IPS-NIHi11 (cell line): ENCODE results near the gene DNAI2.
A peak's percentile ranks its signal among the peaks of the same experiment; 100 is the strongest.

Source experiments
- DNase-seq: peaks from one replicate; pipeline ENCODE4 v3.0.0; 2012; ENCODE audit warnings: mixed read lengths, low spot score

Gene DNAI2, protein sequence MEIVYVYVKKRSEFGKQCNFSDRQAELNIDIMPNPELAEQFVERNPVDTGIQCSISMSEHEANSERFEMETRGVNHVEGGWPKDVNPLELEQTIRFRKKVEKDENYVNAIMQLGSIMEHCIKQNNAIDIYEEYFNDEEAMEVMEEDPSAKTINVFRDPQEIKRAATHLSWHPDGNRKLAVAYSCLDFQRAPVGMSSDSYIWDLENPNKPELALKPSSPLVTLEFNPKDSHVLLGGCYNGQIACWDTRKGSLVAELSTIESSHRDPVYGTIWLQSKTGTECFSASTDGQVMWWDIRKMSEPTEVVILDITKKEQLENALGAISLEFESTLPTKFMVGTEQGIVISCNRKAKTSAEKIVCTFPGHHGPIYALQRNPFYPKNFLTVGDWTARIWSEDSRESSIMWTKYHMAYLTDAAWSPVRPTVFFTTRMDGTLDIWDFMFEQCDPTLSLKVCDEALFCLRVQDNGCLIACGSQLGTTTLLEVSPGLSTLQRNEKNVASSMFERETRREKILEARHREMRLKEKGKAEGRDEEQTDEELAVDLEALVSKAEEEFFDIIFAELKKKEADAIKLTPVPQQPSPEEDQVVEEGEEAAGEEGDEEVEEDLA

DNA sequence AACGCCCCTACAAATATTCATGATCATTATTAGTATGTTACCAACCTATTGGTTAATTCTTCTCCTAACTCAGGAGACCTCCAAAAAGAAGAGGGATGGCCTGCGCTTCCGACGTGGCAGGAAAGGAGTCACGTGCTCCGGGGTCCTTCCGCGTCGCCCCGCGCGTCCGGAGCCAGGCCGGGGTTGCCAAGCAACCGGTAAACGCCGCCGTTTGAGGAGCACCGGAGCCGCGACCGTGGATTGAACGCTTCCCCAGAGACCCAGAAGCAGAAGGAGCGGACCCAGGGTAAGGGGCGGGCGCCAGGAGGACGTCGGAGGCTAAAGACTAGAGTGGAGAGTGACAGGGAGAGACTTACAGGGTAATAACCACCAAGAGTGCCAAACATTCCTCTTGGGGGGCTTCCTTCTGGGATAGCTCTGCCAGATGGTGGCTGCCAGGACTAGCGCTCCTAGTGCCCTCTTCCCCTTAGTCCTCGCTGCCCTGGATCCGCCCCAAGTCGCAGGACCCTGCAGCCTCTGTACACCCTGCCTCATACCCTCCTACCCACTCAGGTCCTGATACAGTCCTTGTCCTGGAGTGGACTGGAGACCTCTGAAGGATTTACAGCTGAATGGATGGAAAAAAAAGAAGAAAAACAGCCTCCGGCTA is at the start of gene DNAI2:
Gene DNAI2, plus strand, starts transcription at position 175 of the 649 bp plus-strand sequence. CDS start 7,584 bp downstream, outside the sequence.
- DNase-seq: peak; percentile 73

- DNase-seq: no peak
These were observed 48.9 kb upstream of the DNAI2 start for GRCh38 chr17:74224959-74225725.

DNA sequence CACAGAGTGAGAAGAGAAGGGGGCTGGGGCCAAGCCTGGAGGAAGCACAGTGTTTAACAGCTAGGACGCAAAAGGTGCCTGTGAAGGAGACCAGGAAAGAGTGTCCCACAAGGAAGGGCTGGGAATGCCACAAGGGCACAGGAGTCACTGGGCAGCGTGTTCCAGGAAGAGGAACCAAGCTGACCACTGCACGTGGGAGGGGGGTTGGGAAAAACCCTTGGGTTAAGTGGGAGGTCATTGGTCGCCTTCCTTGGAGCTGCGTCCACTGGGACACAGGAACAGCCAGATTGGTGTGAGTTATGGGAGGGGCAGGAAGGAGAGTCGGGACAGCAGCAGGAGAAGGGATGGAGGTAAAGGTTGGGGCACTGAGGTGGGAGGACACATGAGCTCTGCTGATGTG is 47.8 kb upstream of the DNAI2 start:
- DNase-seq: no peak

DNA sequence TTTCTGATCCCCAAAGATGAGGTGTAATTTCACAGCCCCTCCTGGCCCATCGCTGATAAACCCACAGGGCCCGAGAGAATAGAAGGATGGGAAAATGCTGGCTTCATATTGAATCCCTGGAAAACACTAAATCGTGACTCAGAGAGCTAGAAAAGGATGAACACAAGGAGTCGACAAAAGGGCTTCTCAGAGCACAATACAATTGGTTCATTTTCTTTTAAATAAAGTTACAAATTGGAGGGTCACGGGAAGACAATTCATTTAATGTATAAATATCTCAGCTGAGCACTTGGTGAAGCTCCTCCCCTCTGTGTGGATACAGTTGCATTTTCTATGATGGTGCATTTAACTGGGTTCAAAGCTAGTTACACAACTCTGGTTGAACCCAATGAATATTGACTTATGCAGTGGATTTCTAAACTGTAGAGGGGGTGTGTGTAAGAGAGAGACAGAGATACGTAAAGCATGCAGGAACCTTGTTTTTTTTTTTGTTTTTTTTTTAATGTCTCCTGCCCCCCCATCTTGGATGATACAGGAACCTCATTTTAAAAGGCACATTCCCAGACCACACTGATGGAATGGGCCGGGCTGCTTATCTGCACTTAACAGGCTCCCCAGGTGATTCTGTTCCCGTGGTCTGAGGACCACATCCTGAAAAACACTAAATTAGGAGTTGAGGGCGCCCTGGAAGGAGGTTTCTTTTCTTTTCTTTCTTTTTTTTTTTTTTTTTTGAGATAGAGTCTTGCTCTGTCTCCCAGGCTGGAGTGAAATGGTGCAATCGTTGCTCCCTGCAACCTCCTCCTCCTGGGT is 46.6 kb upstream of the DNAI2 start:
- DNase-seq: no peak

DNA sequence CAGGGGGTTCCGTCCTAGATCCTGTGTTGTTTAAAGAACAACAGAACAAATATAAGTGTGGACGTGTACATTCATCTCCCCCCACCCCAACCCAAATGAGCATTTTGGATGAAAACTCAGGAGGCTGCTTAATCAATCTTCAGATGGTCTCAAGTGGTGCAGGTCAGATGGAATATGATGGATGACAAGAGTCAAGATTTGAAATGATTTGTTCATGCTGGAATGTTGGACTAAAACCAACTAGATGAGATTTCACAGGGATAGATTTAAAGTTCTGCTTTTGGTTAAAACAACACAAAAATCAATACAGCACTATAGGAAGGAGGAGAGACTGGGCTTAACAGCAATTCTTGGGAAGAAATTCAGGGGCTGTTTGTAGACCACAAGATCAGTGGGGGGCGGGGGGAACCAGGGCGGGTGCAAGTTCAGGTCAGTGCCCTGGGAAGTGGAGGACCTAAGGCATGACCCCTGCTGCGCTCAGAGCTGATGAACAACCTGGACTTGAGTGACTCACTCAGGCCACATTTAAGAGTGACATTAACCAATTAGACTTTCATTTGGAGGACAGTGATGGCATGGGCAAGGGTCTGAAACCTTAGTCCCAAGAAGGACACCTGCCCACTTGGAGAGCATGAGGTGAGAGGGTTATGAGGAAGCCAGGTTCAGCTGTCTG is 45.6 kb upstream of the DNAI2 start:
- no peak for DNase-seq

DNA sequence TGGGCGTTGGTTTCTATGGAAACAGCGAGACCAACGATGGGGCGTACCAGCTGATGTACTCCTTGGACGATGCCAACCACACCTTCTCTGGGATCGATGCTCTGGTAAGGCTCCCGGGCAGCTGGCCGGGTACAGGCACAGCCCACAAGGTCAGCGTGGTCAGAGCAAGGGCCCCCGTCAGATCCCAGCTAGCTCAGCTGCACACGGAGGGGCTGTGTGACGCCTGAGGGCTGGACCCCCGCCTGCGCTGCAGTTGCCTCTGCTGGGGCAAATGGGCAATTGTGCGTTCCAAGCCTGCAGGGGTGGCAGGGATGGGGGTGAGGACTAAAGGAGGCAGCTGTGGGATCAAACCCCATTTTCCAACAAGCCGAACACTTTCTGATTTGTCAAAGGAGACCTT is 43.1 kb upstream of the DNAI2 start:
- no peak for DNase-seq

GRCh38 chr17:74231928-74232907 is 41.8 kb upstream of the DNAI2 start:
- no peak for DNase-seq

DNA sequence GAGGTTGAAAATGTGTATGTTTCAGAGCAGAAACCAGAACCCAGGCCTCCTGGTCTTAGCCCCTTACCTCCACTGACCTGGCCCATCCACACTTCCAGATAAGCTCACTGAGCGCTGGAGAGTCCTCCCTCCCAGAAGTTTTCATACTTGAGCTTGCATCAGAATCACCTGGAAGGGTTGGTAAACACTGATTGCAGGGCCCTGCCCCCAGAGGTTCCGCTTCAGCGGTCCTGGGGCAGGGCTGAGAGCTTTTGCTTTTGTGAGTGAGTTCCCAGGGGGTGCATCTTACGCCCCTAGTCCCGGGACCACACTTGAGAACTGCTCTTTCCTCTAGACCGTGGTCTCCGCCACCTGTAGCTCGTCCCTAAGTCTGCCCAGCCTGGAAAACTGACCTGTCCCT is 40.1 kb upstream of the DNAI2 start:
- DNase-seq: no peak

GRCh38 chr17:74234486-74234885 is 39.5 kb upstream of the DNAI2 start:
- no peak for DNase-seq

- DNase-seq: no peak
These were observed 38.9 kb upstream of the DNAI2 start for GRCh38 chr17:74235040-74235581.

DNA sequence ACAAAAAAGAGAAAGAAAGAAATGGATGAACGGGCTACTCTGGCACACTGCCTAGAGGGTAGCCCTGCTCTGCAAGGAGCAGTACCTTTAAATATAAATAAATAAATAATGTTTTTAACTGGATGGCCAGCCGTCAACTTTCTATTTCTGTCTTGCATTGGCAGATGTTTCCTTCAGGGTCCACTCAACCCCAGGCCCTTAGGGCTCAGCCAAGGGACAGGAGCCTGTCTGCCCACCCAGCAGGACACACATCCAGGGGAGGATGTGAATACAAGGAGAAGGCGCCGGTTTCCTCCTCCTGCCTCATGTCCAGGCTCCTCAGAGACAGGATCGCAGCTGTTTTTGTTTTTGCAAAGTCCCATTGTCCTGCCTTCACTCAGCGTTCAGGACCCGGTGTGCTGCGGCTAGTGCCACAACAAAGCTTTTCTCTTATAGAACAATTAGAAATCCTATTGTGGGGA is 38.1 kb upstream of the DNAI2 start:
- DNase-seq: no peak

- DNase-seq: no peak
These were observed 36.7 kb upstream of the DNAI2 start for GRCh38 chr17:74237321-74237720.

DNA sequence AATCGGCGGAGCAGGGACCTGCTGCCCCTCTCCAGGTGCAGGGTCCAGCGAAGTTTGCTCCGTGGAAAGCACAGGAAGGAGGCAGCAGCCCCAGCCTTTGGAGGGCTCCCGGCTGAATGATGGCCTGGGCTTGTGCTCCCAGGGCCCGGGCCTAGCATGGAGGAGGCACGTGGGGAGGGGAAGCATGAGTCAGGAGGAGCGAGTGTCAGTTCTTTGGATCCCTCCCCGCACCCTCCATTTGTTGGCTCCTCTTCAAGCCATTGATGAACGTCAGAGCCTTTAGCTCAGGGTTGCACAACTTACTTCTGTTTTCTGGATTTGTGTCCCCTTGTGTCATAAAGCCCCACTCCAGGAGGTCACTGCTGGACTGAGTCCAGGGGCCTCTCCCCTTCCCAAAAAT is 34.9 kb upstream of the DNAI2 start:
- DNase-seq: no peak

GRCh38 chr17:74240618-74241205 is 33.3 kb upstream of the DNAI2 start:
- DNase-seq: no peak

DNA sequence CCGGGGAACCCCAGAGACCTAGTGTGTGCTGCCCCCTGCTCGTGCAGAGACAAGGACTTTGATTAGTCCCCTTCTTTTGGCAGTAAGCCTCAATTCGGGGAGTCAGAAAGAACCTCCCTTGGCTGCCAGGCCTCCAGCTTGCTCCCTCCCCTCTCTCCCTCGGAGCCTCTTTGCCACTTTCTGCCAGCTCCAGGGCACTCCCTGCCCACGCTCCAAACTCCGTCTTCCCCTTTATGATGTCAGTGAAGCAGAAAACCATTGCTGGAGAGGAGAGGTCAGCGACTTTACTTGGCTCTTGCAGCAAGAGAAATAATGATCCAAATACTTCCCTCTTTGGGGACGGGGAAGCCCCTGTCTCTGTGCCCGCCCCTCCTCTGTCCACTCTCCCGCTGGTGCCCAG is 32.6 kb upstream of the DNAI2 start:
- no peak for DNase-seq

DNA sequence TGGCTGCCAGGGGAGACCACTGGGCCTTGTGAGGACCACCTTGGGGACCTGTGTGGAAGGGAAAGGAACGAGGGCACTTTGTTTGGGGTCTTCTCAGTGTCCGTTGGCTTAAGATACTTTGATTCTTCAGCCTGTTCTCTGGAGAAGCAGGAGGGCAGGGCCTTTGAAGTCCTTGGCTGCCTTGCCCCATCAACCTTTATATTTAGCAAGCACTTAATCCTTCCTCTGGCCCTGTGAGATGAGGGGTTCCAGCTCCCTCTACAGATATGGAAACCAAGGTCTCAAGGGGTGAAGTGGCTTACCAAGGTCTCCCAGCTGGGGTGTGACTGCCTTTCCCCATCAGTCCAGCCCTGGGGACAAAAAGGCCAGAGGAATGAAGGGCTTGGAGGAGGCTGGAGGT is 32.2 kb upstream of the DNAI2 start:
- no peak for DNase-seq

- DNase-seq: no peak
These were observed 30.9 kb upstream of the DNAI2 start for GRCh38 chr17:74243013-74243755.

GRCh38 chr17:74244128-74244527 is 29.9 kb upstream of the DNAI2 start:
- DNase-seq: no peak
